Effector memory CD4-positive, alpha-beta T cell (primary cell): Measurements from ENCODE around the gene C3orf38.

Source experiments
- DNase-seq, 3 donors: peaks; one replicate each; pipeline ENCODE4 v3.0.0-alpha.2; 2020
- H3K27ac ChIP-seq: 2 replicates; pipeline ENCODE4 v1.7.0; 2013; ENCODE audit warnings: mild to moderate bottlenecking, low read length, moderate library complexity; ENCODE audit not compliant: insufficient read depth, poor library complexity, severe bottlenecking
- H3K27me3 ChIP-seq: replicated peaks from 2 replicates; pipeline ENCODE4 v1.7.0; 2013; ENCODE audit warnings: mild to moderate bottlenecking, low read length; ENCODE audit not compliant: insufficient read depth, control insufficient read depth, poor library complexity, severe bottlenecking
- H3K36me3 ChIP-seq: 2 replicates; pipeline ENCODE4 v1.7.0; 2013; ENCODE audit warnings: mild to moderate bottlenecking, low read length, moderate library complexity; ENCODE audit not compliant: control insufficient read depth, insufficient read depth
- H3K4me1 ChIP-seq: 2 replicates; pipeline ENCODE4 v1.7.0; 2013; ENCODE audit warnings: low read length, mild to moderate bottlenecking; ENCODE audit not compliant: control insufficient read depth, insufficient read depth, poor library complexity, severe bottlenecking
- H3K4me3 ChIP-seq: 2 replicates; pipeline ENCODE4 v1.7.0; 2013; ENCODE audit warnings: low read length, low read depth, mild to moderate bottlenecking; ENCODE audit not compliant: insufficient read depth, poor library complexity, severe bottlenecking
- H3K9me3 ChIP-seq: 2 replicates; pipeline ENCODE4 v1.7.0; 2013; ENCODE audit warnings: mild to moderate bottlenecking, low read length, moderate library complexity; ENCODE audit not compliant: control insufficient read depth

C3orf38 gene

GRCh38 chr3:88189361-88189810 lies 39.6 kb downstream of the C3orf38 start:
- H3K27me3 ChIP-seq = no peaks in the 10 kb centered on the region
- no peaks in the 10 kb centered on the region for H3K9me3 ChIP-seq
- H3K27ac ChIP-seq = no peak overlapping the region
- H3K36me3 ChIP-seq = no peaks in the 10 kb centered on the region
- H3K4me1 ChIP-seq = no peaks in the 10 kb centered on the region
- H3K4me3 ChIP-seq = no peak overlapping the region
- DNase-seq = no peak

- H3K27me3 ChIP-seq = no peaks in the 10 kb centered on the region
- no peak for DNase-seq
- H3K36me3 ChIP-seq = no peaks in the 10 kb centered on the region
- no peaks in the 10 kb centered on the region for H3K4me1 ChIP-seq
- H3K4me3 ChIP-seq = no peak overlapping the region
- no peak overlapping the region for H3K27ac ChIP-seq
- H3K9me3 ChIP-seq = no peaks in the 10 kb centered on the region
These were observed 42.2 kb downstream of the C3orf38 start for GRCh38 chr3:88191872-88192409.

GRCh38 chr3:88192631-88193030 lies 42.9 kb downstream of the C3orf38 start:
- no peak for DNase-seq
- Histone ChIP-seq H3K27me3 (no peaks in the 10 kb centered on the region), H3K27ac (no peak overlapping the region), H3K4me1 (no peaks in the 10 kb centered on the region), H3K36me3 (no peaks in the 10 kb centered on the region), H3K4me3 (no peak overlapping the region), H3K9me3 (no peaks in the 10 kb centered on the region)

DNA sequence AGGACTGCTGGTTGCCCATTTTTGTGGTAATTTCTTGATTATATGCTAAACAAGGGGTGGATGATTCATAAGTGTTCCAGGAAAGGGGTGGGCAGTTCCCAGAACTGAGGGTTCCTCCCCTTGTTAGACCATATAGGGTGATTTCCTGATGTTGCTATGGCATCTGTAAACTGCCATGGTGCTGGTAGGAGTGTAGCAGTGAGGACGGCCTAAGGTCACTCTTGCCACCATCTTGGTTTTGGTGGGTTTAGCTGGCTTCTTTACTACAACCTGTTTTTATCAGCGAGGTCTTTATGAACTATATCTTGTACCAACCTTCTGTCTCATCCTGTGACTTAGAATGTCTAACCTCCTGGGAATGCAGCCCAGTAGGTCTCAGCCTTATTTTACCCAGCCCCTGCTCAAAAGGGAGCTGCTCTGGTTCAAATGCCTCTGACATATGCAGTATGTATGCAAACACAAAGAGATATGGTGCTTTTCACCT lies 46.2 kb downstream of the C3orf38 start:
- Histone ChIP-seq H3K36me3 (no peaks in the 10 kb centered on the region), H3K27ac (no peak overlapping the region), H3K4me1 (no peaks in the 10 kb centered on the region), H3K9me3 (no peaks in the 10 kb centered on the region), H3K27me3 (peaks cover 3% of the 10 kb centered on the region), H3K4me3 (no peak overlapping the region)
- no peak for DNase-seq

DNA sequence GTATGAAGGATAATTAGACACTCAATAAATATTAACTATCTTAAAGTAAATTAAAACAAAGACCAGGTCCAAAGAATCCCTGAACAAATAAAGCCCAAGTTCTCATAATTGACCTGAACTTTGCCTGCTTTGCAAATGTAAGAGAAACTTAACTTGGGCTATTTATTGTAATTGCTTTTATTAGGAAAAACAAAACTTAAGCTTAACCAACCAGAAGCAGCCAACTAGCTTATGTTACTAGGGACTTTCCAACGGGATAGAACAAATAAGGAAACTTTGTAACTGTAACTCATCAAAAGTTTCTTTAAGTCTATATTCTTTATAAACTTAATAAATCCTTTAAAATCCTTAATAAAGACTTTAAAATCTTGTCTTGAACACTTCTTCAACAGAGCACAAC lies 48.4 kb downstream of the C3orf38 start:
- no peak overlapping the region for H3K4me3 ChIP-seq
- no peak overlapping the region for H3K27ac ChIP-seq
- H3K27me3 ChIP-seq = peaks cover 3% of the 10 kb centered on the region
- no peak for DNase-seq
- H3K4me1 ChIP-seq = no peaks in the 10 kb centered on the region
- H3K9me3 ChIP-seq = no peaks in the 10 kb centered on the region
- no peaks in the 10 kb centered on the region for H3K36me3 ChIP-seq

- no peak for DNase-seq
- Histone ChIP-seq H3K36me3 (no peaks in the 10 kb centered on the region), H3K4me3 (no peak overlapping the region), H3K27me3 (peaks cover 3% of the 10 kb centered on the region), H3K27ac (no peak overlapping the region), H3K4me1 (no peaks in the 10 kb centered on the region), H3K9me3 (no peaks in the 10 kb centered on the region)
These were observed 53.9 kb downstream of the C3orf38 start for GRCh38 chr3:88203642-88204055.
